ENCODE measurements around the gene LEPR. TPM values are rescaled to one million over a fixed set of nuclear protein-coding genes. Genes with fewer than 3 reads are reported as not detected.
"Not testable (repeated sequence)": the region's sequence is repeated elsewhere in the genome, so short reads cannot be mapped to it uniquely, and the experiment has no call there.

LEPR gene
- total RNA-seq, 4 donors from 2014 or later = 10.0 to 27.3 (median 14.1) TPM

DNA sequence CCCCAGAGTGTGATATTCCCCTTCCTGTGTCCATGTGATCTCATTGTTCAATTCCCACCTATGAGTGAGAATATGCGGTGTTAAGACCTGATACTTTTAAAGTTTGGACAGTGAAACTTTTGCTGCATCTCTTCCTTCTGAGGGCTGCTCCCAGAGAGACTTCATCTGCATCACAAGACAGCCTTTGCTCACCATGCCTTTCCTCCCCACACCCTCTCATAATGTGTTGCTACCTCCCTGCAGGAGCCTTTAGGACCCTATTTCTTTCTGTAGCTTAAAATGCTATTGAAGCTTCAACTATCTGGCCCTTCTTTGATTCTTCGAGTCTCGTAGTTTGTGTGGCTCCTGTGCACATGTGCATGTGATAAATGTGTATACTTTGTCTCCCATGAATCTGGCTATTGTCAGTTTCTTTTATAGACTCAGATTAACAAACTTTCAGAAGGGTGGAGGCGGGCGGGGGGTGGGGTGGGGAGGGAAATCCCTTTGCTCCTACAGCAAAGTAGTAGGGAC lies 23.7 kb downstream of the LEPR start:
- no peaks in the 10 kb centered on the region for H3K9me3 ChIP-seq
- no peaks in the 10 kb centered on the region for H3K27me3 ChIP-seq
- WGBS = 83% methylated on average over 4 of the region's 5 CpGs
- no peak for TF ChIP-seq POLR2A (IDR thresholded peaks at IDR 0.05; ENCODE audit: low read depth)
- no peak for TF ChIP-seq POLR2AphosphoS5 (IDR thresholded peaks at IDR 0.05)
- TF ChIP-seq, protein P1, sequence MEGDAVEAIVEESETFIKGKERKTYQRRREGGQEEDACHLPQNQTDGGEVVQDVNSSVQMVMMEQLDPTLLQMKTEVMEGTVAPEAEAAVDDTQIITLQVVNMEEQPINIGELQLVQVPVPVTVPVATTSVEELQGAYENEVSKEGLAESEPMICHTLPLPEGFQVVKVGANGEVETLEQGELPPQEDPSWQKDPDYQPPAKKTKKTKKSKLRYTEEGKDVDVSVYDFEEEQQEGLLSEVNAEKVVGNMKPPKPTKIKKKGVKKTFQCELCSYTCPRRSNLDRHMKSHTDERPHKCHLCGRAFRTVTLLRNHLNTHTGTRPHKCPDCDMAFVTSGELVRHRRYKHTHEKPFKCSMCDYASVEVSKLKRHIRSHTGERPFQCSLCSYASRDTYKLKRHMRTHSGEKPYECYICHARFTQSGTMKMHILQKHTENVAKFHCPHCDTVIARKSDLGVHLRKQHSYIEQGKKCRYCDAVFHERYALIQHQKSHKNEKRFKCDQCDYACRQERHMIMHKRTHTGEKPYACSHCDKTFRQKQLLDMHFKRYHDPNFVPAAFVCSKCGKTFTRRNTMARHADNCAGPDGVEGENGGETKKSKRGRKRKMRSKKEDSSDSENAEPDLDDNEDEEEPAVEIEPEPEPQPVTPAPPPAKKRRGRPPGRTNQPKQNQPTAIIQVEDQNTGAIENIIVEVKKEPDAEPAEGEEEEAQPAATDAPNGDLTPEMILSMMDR (IDR thresholded peaks at IDR 0.05) = no peak
- no peak for TF ChIP-seq EP300 (IDR thresholded peaks at IDR 0.05)
- no peaks in the 10 kb centered on the region for H3K4me1 ChIP-seq
- no peak overlapping the region for H3K4me3 ChIP-seq
- intact Hi-C loops (cut with DNase I) = no loop called here
- H3K36me3 ChIP-seq = no peaks in the 10 kb centered on the region
- H3K27ac ChIP-seq (replicated peaks in 1 of 4) = no peak overlapping the region
- no peak for DNase-seq (ENCODE audit: extremely low spot score)

DNA sequence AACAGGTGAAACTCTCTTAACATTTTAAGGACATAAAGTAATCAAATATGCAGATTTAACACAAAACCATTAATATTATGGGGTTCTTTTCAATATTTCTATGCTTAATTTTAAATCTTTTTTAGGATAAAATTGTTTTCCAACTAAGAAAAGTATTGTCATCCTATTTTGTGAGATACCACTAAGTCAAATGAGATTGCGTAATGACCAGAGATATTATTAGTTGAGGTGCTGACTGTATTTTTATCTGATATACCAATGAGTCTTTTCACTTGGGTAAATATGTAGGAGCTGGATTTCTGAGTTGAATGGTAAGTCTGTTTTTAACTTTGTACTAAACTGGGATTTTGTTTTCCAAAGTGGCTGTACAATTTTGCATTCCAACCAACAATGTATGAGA lies 25.4 kb downstream of the LEPR start:
- intact Hi-C loops (cut with DNase I) = no loop called here
- Histone ChIP-seq H3K27ac (replicated peaks in 1 of 4) (no peak overlapping the region), H3K4me1 (no peaks in the 10 kb centered on the region), H3K9me3 (no peaks in the 10 kb centered on the region), H3K4me3 (no peak overlapping the region), H3K36me3 (no peaks in the 10 kb centered on the region), H3K27me3 (no peaks in the 10 kb centered on the region)
- DNase-seq (ENCODE audit: extremely low spot score) = no peak
- TF ChIP-seq, protein P1 (IDR thresholded peaks at IDR 0.05) = no peak
- TF ChIP-seq POLR2AphosphoS5 (IDR thresholded peaks at IDR 0.05) (no peak), POLR2A (IDR thresholded peaks at IDR 0.05; ENCODE audit: low read depth) (no peak), EP300 (IDR thresholded peaks at IDR 0.05) (no peak)
- 100% methylated on average over 1 of the region's 1 CpG for whole genome bisulfite sequencing

DNA sequence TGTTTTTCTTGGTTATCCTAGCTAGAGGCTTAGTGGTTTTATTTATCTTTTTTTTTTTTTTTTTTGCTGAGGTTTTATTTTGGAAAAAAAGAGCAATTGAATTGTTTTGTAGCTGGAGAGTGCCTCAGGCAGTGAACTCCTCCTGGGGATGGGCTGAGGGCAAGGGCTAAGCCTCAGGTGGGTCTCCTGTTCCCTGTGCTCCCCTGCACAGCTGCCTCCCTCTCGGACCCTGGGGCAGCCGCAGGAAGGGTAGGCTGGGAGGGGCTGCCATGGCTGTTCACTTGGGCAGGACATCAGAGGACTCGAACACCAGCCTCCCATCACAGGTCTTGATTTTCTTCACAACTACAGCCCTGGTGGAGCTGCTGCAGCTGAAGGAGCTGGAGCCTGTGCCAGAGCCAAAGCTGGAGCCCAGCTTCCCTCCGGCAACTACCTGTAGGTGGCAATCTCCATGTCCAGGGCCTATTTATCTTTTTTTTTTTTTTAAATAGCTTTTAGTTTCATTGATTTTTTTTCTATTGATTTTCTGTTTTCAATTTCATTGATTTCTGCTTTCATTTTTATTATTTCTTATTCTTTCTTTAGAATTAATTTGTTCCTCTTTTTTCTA lies 28.9 kb downstream of the LEPR start:
- H3K4me3 ChIP-seq = no peak overlapping the region
- intact Hi-C loops (cut with DNase I) = no loop called here
- WGBS = 91% methylated on average over 4 of the region's 4 CpGs
- H3K27ac ChIP-seq (replicated peaks in 1 of 4) = no peak overlapping the region
- H3K27me3 ChIP-seq = no peaks in the 10 kb centered on the region
- no peak for DNase-seq (ENCODE audit: extremely low spot score)
- no peaks in the 10 kb centered on the region for H3K4me1 ChIP-seq
- no peaks in the 10 kb centered on the region for H3K9me3 ChIP-seq
- TF ChIP-seq EP300 (IDR thresholded peaks at IDR 0.05) (no peak), POLR2AphosphoS5 (IDR thresholded peaks at IDR 0.05) (no peak), POLR2A (IDR thresholded peaks at IDR 0.05; ENCODE audit: low read depth) (no peak)
- TF ChIP-seq, protein P1 (IDR thresholded peaks at IDR 0.05) = no peak
- H3K36me3 ChIP-seq = no peaks in the 10 kb centered on the region

DNA sequence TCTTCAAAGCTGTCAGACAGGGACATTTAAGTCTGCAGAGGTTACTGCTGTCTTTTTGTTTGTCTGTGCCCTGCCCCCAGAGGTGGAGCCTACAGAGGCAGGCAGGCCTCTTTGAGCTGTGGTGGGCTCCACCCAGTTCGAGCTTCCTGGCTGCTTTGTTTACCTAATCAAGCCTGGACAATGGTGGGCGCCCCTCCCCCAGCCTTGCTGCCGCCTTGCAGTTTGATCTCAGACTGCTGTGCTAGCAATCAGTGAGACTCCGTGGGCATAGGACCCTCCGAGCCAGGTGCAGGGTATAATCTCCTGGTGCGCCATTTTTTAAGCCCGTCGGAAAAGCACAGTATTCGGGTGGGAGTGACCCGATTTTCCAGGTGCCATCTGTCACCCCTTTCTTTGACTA lies 35.2 kb downstream of the LEPR start:
- H3K4me1 ChIP-seq = not testable (repeated sequence)

DNA sequence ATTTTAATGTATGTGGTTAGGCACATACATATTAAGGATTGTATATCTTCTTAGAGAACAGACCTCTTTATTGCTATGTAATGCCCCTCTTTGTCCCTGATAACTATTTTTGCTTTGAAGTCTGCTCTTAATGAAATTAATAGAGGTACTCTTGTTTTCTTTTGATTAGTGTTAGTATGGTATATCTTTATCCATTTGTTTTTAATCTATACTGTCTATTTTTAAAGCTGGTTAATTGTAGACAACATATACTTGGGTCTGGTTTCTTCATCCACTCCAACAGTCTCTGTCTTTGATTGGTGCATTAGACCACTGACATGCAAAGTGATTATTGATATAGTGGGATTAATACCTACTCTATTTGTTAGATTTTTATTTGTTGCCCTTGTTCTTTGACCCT lies 36.0 kb downstream of the LEPR start:
- no peaks in the 10 kb centered on the region for H3K36me3 ChIP-seq
- H3K27me3 ChIP-seq = no peaks in the 10 kb centered on the region
- H3K27ac ChIP-seq (replicated peaks in 1 of 4) = no peak overlapping the region
- H3K4me1 ChIP-seq = no peaks in the 10 kb centered on the region
- TF ChIP-seq, protein P1 (IDR thresholded peaks at IDR 0.05) = no peak
- TF ChIP-seq EP300 (IDR thresholded peaks at IDR 0.05) = no peak
- TF ChIP-seq POLR2A (IDR thresholded peaks at IDR 0.05; ENCODE audit: low read depth) = no peak
- TF ChIP-seq POLR2AphosphoS5 (IDR thresholded peaks at IDR 0.05) = no peak
- no peak for DNase-seq (ENCODE audit: extremely low spot score)
- H3K9me3 ChIP-seq = no peaks in the 10 kb centered on the region
- intact Hi-C loops (cut with DNase I) = no loop called here
- H3K4me3 ChIP-seq = no peak overlapping the region

More for the DNA sequence above, 35.2 kb downstream of the LEPR start:
- 94% methylated on average over 9 of the region's 10 CpGs for WGBS
- intact Hi-C loops (cut with DNase I); DNase-seq (ENCODE audit: extremely low spot score); H3K9me3 ChIP-seq; H3K27ac ChIP-seq (replicated peaks in 1 of 4); H3K27me3 ChIP-seq; H3K36me3 ChIP-seq; H3K4me3 ChIP-seq: not testable (repeated sequence)

Measured in esophagus muscularis mucosa (tissue), 4 donors.